ENCODE data around the gene DUOXA2.

The DUOXA2 gene

DNA sequence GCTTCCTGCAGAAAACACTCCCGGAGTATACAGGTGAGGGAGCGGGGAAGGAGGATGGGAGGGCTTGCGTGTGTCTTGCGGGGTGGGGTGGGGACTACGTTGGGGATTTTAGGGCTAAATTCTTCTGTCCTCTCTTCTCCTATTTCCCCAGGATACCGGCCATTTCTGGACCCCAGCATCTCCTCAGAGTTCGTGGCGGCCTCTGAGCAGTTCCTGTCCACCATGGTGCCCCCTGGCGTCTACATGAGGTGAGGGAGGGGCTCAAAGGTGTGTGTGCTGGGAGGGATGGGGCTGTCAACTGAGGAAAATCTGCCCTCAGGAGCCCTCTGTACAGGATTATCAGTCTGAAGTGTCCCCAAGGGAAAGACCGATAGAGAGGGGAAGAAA is 22.2 kb downstream of the DUOXA2 start:
- DNase-seq (ENCODE audit: low read depth), result no peak

DNA sequence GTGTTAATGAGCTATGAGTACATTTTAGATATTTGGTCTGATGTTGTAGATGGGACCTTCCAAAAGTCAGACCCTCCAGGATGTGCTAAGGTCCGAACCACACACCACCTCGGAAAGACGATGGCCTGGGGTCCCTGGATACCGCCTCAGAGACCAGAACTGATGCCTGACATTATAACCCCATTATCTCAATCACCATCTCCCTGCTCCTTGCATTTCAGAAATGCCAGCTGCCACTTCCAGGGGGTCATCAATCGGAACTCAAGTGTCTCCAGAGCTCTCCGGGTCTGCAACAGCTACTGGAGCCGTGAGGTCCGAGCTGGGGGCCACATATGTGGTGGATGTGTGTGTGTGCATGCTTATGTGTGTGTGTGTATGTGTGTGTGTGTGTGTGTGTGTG is 23.6 kb downstream of the DUOXA2 start:
- no peak for DNase-seq (ENCODE audit: low read depth)

DNA sequence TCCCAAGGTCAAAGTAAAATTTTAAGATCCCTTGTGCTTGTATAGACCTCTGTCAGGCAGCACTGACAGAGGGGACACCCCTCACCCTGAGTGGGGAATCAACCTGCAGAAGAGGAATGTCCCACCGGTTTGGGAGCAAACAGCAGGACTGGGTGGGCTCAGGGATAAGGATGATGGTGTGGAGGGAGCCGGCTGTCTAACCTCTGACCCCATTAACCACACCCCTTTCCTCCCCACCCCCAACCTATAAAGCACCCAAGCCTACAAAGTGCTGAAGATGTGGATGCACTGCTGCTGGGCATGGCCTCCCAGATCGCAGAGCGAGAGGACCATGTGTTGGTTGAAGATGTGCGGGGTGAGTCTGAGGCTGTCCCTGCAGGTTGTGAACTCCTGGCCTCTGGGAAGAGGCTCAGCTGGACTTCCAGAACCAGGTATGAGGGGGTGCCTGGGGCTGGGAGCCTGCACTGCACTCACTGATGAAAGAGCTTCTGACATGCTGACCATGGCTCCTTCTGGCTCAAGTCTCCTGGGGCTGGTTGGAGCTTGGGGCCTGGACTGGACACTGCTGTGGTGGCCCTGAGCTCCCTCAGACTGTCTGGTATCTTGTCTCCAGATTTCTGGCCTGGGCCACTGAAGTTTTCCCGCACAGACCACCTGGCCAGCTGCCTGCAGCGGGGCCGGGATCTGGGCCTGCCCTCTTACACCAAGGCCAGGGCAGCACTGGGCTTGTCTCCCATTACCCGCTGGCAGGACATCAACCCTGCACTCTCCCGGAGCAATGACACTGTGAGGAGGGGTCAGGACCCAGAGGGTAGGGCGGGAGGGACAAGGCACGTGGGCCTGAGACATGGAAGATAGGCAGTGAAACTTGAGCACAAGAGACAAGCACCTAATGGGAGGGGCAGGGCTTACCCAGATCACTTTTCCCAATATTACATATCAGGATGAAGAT is 25.0 kb downstream of the DUOXA2 start:
- no peak for DNase-seq (ENCODE audit: low read depth)

DNA sequence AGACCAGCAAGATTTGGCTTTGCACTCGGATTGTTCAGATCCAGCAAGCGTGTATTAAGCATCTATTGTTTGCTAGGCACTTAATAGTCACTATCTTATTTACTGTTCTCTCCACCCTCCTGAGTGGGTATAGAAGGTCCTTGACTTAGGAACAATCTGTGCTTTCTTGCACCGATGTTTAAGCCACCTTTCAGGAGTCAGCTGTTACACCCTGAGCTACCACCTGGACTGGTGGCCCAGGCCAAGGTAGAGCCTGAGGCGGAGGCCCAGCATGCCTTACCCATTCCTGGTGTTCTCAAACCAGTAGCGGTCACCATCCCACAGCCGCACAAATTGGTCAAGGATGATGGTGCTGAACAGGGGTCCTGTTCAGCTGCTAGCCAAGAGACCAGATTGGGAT is 25.6 kb downstream of the DUOXA2 start:
- no peak for DNase-seq (ENCODE audit: low read depth)

DNA sequence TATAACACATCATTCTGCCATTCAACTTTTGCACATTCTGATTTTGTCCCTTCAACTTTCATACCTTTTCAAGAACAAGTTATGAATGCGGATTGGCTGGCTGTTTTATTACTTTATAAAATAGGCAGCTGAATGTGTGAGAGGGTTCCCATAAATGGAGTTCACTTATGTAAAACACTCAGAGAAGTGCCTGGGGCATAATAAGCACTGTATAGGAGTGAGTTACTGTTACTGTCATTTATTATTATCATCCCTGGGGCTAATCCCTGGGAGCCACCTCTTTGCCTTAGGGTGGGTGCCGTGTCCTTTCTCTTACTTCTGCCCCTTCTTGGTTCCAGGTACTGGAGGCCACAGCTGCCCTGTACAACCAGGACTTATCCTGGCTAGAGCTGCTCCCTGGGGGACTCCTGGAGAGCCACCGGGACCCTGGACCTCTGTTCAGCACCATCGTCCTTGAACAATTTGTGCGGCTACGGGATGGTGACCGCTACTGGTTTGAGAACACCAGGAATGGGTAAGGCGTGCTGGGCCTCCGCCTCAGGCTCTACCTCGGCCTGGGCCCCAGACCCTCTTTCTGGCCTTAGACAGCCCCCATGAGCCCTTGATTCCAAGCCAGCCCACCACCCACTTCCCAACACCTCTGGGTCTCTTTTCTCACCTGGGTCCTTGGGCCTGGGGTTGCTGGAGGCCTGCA is 26.6 kb downstream of the DUOXA2 start:
- no peak for DNase-seq (ENCODE audit: low read depth)

DNA sequence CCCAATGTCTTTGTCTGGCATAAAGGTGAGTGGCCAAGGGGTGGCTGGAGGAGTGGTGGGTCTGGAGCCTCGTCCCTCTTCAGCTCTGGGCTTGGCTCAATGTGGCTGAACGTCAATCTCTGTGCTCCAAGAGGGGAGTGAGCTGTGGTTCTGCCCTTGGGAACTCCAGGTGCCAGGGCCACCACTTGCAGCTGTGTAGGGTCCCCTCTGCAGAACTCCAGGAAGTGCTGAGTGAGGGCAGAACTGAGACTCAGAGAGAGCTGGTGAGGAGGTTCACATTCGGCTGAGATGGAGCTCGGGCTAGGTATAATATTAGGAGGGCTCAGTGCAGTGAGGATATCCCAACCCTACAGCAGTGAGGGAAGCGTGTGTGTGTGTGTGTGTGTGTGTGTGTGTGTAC is 27.3 kb downstream of the DUOXA2 start:
- no peak for DNase-seq (ENCODE audit: low read depth)

DNA sequence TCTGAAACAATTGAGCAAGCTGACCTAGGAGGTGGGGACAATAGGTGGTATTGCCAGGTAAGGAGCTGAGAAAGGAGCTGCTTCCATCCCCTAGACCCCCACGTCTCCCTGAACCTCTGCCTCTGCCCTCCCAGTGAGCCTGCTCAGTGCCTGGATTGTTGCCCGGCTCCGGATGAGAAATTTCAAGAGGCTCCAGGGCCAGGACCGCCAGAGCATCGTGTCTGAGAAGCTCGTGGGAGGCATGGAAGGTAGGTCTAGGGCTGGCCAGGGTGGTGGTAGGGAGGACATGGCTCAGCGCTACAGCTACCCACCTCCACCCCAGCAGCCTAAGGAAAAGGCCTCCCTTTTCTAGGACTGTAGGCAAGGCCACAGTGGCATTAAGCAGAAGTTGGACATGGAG is 28.9 kb downstream of the DUOXA2 start:
- DNase-seq (ENCODE audit: low read depth), result no peak

DNA sequence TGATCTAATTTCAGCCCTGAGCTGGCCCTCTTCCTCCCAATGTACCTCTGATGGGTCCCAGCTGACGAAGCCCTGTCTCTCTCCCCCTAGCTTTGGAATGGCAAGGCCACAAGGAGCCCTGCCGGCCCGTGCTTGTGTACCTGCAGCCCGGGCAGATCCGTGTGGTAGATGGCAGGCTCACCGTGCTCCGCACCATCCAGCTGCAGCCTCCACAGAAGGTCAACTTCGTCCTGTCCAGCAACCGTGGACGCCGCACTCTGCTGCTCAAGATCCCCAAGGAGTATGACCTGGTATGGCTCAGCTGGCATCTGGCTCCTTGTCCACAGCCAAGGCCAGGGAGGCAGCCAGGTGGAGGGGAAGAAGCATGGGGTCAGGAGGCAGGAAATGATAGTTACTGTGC is 29.8 kb downstream of the DUOXA2 start:
- DNase-seq (ENCODE audit: low read depth), result no peak

DNA sequence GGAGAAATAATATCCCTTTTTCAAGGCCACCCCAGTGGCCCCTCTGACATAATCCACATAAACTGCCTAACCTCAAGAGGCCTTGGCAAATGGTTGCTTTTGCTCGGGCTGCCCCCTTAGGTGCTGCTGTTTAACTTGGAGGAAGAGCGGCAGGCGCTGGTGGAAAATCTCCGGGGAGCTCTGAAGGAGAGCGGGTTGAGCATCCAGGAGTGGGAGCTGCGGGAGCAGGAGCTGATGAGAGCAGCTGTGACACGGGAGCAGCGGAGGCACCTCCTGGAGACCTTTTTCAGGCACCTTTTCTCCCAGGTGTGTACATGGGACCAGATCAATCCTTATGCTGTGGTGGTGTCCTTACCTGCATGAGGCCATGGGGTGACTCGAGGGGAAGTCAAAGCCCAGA is 30.6 kb downstream of the DUOXA2 start:
- DNase-seq (ENCODE audit: low read depth), result no peak

DNA sequence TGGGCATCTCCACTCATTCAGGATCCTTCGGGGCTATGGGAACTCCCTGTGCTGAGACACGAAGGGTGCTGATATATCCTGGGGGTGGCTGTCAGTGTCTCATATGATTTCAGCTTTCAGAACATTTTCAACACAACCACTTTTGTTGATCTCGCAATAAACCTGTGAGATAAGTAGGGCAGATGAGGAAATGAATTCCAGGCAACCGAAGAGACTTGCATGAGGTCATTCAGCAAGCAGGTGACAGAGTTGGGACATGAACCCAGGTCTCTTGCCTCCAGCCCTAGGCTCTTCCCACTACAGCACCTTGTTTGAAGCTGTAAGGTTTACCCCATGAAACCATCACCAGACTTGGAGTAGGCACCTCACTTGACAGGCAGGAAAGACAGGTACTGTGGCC is 32.3 kb downstream of the DUOXA2 start:
- no peak for DNase-seq (ENCODE audit: low read depth)

DNA sequence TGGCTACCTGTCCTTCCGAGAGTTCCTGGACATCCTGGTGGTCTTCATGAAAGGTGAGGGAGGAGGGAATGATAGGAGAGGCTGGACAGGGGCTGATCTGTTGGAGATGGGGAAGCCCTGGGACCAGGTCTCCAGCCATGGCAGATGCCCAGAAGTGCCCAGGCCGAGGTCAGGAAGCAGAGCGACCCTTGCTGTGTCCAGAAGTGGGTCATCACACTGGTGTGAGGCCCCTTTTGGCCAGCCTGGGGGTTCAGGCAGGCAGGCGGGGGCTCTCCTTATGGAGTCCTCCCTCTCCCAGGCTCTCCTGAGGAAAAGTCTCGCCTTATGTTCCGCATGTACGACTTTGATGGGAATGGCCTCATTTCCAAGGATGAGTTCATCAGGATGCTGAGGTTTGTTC is 33.5 kb downstream of the DUOXA2 start:
- no peak for DNase-seq (ENCODE audit: low read depth)

DNA sequence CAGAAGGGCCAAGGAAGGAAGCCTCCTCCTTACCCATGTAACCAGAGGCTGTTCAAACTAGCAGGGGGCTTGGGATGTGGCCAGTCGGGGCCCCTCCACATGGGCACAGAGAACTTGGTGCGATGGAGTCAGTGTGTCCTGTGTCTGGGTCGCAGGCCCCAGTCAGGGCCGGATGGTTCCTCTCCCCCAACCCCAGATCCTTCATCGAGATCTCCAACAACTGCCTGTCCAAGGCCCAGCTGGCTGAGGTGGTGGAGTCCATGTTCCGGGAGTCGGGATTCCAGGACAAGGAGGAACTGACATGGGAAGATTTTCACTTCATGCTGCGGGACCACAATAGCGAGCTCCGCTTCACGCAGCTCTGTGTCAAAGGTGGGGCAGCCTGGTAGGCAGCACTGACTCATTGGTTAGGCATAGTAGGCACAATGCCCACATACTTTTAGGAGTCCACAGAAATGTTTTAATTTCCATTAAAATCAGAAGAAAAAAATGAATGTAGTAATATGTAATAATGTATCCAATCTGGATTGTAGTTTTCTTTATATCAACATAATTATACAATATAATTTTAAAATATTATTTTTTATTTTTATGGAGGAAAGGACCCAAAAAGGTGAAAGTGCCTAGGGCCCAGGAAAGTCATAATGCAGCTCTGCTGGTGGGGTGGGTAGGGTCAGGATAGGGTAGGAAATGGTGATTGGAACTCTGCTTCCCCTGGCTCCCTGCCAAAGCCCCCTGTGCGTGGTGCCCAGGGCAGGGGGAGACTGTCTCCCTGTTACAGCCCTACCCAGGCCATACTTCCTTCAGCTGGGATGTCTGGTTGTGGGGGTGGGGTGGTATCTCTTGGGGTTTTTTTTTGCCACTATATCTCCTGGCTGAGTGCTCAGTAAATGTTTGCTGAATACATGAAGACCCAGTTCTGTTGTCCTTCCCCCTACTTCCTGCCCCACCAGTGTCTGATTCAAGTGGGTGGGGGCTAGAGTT is 34.2 kb downstream of the DUOXA2 start:
- DNase-seq (ENCODE audit: low read depth), result no peak

DNA sequence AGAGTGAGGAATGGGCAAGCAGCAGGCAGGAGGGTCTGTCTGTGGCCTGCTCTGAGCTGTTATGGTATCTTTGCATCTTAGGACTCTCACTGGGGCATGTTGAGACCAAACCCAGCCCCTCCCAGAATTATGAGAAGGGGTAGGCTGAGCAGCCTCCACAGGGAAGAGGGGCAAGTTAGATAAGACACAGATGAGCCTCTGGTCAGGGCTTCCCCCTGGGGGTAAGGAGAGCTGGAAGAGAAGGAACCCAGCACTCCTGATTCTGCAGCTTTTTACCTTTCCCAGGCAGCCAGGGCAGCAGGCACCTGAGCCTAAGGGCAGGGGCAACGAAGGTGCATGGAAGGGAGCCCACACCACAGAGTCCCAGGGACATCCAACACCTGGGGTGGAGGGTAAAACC is 34.9 kb downstream of the DUOXA2 start:
- no peak for DNase-seq (ENCODE audit: low read depth)

DNA sequence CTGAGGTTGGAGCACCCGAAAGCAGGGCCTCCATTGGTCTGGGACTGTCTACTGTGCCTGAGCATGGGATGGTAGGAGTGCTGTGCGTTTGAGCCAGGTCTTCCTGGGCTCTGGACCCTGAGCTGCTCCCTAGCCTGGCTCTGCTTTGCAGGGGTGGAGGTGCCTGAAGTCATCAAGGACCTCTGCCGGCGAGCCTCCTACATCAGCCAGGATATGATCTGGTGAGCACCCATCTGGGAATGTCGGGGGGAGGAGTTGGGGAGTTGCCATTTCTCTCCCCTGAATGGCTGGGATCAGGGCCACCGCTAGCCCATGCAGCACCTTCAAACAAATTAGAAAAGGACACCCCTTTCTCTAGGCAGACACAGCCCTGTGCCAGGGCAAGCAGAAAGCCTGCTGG is 36.4 kb downstream of the DUOXA2 start:
- no peak for DNase-seq (ENCODE audit: low read depth)

DNA sequence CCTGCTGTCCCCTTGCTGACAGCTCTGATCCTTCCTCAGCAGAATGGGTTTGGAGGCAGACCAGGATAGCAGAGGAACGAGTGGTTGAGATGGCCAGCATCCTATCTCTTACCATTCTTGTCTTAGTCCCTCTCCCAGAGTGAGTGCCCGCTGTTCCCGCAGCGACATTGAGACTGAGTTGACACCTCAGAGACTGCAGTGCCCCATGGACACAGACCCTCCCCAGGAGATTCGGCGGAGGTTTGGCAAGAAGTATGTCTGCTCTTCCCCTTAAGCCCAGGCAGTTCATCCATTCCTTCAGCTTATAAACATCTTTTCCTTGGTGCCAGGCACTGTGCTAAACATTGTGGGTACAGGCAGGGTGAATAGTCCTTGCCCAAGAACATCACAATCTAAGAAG is 36.9 kb downstream of the DUOXA2 start:
- DNase-seq (ENCODE audit: low read depth), result no peak

DNA sequence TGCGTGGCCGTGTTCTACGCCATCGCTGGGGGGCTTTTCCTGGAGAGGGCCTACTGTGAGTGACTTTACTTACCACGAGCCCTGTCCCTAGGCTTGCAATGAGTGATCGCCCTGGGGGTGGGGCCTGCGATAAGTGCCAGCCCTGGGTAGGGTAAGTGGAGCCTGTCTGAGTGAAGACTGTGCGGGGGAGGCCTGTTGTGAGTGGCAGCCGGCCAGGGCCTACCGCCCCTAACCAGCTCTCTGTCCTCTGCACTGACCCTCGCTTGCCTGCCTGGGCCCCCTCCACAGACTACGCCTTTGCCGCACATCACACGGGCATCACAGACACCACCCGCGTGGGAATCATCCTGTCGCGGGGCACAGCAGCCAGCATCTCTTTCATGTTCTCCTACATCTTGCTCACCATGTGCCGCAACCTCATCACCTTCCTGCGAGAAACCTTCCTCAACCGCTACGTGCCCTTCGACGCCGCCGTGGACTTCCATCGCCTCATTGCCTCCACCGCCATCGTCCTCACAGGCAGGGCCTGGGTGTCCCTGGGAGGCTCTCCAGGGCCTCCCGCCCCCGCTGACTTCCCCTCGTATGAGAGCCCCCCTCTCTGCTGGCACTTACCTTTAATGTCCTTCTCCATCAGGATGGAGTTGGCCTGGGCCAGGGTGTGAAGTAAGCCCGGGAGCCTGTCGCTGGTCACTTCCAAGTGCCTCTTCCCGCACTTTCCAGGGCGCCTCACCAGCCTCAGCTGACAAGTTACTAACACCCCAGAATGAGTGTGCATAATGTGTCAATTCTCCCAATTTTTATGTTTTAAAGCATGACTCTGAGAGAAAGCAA is 38.1 kb downstream of the DUOXA2 start:
- DNase-seq (ENCODE audit: low read depth), result no peak

DNA sequence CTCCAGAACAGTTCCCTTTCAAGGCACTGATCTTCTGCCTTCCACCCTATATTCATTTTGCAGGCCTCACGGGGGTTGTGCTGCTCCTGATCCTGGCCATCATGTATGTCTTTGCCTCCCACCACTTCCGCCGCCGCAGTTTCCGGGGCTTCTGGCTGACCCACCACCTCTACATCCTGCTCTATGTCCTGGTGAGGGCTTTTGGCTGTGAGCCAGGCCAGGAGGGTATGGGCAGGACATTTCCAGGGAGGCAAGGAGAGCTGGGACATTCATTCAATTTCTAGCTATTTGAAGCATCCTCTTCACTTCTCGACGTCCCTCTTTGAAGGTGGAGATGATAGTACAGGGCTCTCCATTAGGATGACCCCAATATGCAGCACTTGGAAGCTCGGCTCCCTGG is 41.6 kb downstream of the DUOXA2 start:
- DNase-seq (ENCODE audit: low read depth), result no peak

DNA sequence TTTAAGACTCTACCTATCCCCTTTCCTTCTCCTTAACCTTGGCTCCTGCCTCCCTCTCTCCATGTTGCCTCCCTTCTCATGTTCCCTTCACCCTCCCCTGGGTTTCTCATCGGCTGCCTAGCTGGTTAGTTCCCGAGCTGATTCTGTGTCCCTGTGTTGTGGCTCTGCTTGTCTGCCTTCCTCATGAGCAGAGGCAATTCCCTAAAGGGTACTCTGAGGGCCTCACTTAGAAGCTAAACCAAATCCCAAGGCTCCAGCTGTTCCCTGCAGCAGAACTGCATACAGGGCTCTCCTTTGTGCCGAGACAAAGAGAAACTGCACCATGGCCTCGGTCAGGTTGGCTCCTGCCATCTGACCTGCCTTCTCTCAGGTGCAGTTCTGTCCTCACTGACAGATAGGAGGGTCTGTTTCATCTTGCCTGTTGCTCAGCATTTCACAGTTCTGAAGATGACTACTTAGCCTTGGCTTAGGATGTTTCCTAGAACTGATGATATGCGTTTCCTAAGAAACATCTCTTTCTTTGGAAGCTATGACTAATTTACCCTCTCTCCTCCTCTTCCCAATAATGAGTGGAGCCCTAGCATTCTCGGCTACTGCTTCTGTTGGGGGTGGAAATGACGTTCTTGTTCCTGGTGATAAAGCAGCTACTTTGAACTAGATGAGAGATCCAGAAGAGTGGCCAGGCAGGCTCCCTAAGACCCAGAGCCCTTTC is 42.8 kb downstream of the DUOXA2 start:
- DNase-seq (ENCODE audit: low read depth), result no peak

DNA sequence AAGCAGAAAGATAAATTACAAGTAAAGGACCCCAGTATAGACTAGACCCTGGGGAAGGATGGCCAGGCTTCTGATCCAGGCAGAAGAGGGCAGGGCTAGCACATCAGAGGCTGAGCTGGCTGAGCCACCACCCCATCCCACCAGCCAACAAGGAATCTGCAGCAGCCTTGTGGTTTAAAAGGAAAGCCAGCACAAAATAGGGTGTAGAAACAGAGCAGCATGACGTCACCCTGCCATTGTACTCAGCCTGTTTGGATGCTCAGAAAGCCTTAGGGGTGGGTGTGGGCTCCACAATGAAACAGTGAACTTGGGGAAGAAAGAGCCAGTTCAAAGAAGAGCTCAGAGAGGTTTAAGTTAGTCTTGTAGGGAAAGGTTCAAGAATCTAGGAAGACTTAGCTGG is 43.8 kb downstream of the DUOXA2 start:
- no peak for DNase-seq (ENCODE audit: low read depth)

DNA sequence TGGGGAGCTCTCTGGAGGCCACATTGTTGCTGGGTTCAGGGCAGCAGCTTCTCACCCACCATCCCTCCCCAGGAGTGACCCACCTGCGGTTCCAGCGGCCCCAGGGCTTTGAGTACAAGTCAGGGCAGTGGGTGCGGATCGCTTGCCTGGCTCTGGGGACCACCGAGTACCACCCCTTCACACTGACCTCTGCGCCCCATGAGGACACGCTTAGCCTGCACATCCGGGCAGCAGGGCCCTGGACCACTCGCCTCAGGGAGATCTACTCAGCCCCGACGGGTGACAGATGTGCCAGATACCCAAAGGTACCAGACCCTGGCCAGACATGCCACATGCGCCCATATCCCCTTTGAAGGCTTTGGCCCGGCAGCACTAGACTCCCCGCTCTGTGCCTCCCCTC is 47.5 kb downstream of the DUOXA2 start:
- no peak for DNase-seq (ENCODE audit: low read depth)
